Keratinocyte (primary cell): Measurements from ENCODE around the gene HDGFL2.

Experiments
- CTCF ChIP-seq, 3 experiments: IDR thresholded peaks in 1 of 3; conservative IDR thresholded peaks in 1 of 3; optimal IDR thresholded peaks in 1 of 3; 2 replicates in 2 of 3; 3 replicates in 1 of 3; pipeline versions ENCODE3 to v1.5.1; 2011; ENCODE audit warnings: low read length in 3 of 3, mild to moderate bottlenecking in 3 of 3, moderate library complexity in 2 of 3, control low read depth in 1 of 3, inconsistent platforms in 1 of 3; ENCODE audit not compliant: insufficient read depth in 2 of 3; ENCODE audit errors: extremely low read depth in 1 of 3
- EZH2 ChIP-seq: IDR thresholded peaks from one replicate; pipeline ENCODE4 v1.6.1; 2012; ENCODE audit warnings: inconsistent platforms, mild to moderate bottlenecking, low read length, moderate library complexity

- TF ChIP-seq CTCF (optimal IDR thresholded peaks at IDR 0.05 in 1 of 3, IDR thresholded peaks at IDR 0.05 in 1 of 3, conservative IDR thresholded peaks at IDR 0.05 in 1 of 3; ENCODE audit: extremely low read depth in 1 of 3, insufficient read depth in 2 of 3, low read length in 3 of 3) = no peak
- no peak for TF ChIP-seq EZH2
Observed at GRCh38 chr19:4529924-4530522, 57.9 kb downstream of the HDGFL2 start.
